ENCODE measurements around the gene SFXN3. TPM values are rescaled to one million over a fixed set of nuclear protein-coding genes. Genes with fewer than 3 reads are reported as not detected.

SFXN3 gene
- total RNA-seq, 1 donor from 2014 or later: 16.1 TPM

DNA sequence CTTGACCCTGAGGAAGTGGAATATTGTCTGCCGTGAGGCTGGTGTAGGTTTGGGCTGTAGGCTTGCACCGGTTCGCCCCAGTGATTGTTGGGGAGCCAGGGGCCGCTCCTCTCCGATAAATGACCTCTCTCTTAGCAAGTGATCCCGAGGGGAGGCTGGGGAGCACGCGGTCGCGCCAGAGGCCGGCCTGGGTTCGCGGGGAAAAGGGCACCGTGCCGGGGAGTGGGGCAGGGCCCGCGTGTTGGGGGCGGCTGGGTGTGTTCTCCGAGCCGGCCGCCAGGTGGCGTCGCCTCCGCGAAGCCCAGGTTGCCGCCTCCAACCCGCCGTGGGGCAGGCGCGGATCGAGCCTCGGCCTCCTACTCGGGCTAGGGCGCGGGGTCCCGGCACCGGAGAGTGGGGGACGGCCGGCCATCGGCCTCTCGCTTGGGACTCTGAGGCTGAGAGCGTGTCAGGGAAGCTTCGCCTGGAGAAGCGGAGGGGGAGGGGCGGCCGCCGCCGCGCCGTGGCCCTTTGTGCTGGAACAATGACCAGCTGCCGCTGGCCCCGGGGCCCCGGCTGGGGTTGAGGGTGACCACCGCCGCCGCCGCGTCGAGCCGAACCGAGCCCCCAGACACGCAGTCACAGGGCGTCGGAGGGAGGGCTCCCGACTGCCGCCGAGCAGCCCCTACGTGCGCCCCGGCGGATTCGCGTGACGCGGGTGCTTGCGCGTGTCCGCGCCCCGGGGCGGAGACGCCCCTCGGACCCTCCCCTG is 31.9 kb upstream of the SFXN3 start:
- DNase-seq (ENCODE audit: low read depth) (peak; percentile 34), FAIRE-seq (no peak)
- peak overlapping the region; percentile 97 for H3K4me3 ChIP-seq (ENCODE audit: low read depth, low read length)
- H3K27me3 ChIP-seq (ENCODE audit: control insufficient read depth, insufficient read depth, low read length): no peaks in the 10 kb centered on the region
- H3K36me3 ChIP-seq (ENCODE audit: control insufficient read depth, insufficient read depth, low read length): peaks cover 15% of the 10 kb centered on the region
- TF ChIP-seq CTCF (IDR thresholded peaks at IDR 0.05; ENCODE audit: insufficient read depth, low read length, severe bottlenecking): peak; percentile 93

DNA sequence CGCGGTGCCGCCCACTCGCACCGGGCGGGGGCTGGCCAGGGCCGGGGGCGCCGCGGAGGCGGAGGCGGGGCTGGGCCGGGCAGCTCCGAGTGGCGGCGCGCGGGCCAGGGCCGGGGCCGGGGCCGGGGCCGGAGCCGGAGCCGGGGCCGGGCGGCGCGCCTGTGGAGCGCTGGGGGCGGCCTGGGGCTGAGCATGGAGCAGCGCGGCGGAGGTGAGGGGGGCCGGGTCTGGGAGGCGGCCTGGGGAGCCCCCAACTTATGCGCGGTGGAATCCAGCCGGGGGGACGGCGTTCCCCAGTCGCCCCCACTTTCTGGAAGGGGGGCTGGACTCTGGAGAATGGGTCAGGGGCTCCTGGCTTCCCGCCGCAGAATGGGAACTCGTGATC is 31.3 kb upstream of the SFXN3 start, which contains the start of gene LZTS2:
Gene LZTS2, plus strand, starts transcription at position 67 of the 385 bp plus-strand sequence. CDS start 2,731 bp downstream, outside the sequence.
- FAIRE-seq (no peak), DNase-seq (ENCODE audit: low read depth) (no peak)

GRCh38 chr10:101000127-101000914 is 30.7 kb upstream of the SFXN3 start:
- Histone ChIP-seq H3K27me3 (ENCODE audit: control insufficient read depth, insufficient read depth, low read length) (no peaks in the 10 kb centered on the region), H3K36me3 (ENCODE audit: control insufficient read depth, insufficient read depth, low read length) (peaks cover 16% of the 10 kb centered on the region), H3K4me3 (ENCODE audit: low read depth, low read length) (peak overlapping the region; percentile 97)
- no peak for DNase-seq (ENCODE audit: low read depth)
- TF ChIP-seq CTCF (IDR thresholded peaks at IDR 0.05; ENCODE audit: insufficient read depth, low read length, severe bottlenecking): no peak
- no peak for FAIRE-seq

More for the DNA sequence above, 31.3 kb upstream of the SFXN3 start, which contains the start of gene LZTS2:
- H3K4me3 ChIP-seq (ENCODE audit: low read depth, low read length): peak within 1 kb of the TSS; percentile 97
- no peak for TF ChIP-seq CTCF (IDR thresholded peaks at IDR 0.05; ENCODE audit: insufficient read depth, low read length, severe bottlenecking)
- peaks cover 13% of the 10 kb centered on the region for H3K36me3 ChIP-seq (ENCODE audit: control insufficient read depth, insufficient read depth, low read length)
- no peaks in the 10 kb centered on the region for H3K27me3 ChIP-seq (ENCODE audit: control insufficient read depth, insufficient read depth, low read length)

DNA sequence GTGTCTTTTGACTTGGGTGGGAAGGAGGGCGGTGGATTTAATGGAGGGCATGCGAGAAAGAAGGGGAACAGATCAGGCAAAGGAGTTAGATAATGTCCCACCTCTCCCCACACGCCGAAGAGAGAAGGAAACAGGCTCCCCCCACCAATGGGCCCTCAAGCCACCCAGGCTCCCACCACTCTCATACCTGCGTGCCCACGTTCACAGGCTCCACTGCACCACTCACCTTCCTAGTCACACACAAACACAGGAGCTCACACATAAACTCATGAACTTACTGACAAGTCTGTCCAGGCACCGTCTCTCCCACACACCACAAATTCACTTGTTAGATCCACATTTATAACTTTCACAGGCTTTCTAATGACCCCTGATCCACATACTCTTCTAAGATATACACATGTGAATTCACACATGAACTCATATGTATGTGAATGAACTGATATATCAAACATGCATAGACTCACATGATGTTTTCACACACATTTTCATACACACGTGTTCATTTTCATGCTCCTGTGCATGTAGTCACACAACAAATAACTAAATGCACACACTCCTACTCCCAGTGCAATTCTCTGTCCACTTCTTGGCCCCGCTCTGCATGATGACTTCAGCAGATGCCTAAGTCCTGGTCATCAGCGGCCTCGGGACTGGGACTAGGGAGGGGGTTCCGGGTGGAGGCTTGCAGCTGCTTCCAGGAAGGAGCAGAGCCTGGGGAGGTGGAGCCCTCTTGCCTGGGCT is 29.9 kb upstream of the SFXN3 start:
- H3K27me3 ChIP-seq (ENCODE audit: control insufficient read depth, insufficient read depth, low read length): no peaks in the 10 kb centered on the region
- peak overlapping the region; percentile 97 for H3K4me3 ChIP-seq (ENCODE audit: low read depth, low read length)
- FAIRE-seq (peak; percentile 23), DNase-seq (ENCODE audit: low read depth) (peak; percentile 63)
- peaks cover 21% of the 10 kb centered on the region for H3K36me3 ChIP-seq (ENCODE audit: control insufficient read depth, insufficient read depth, low read length)
- no peak for TF ChIP-seq CTCF (IDR thresholded peaks at IDR 0.05; ENCODE audit: insufficient read depth, low read length, severe bottlenecking)

- DNase-seq (ENCODE audit: low read depth) (no peak), FAIRE-seq (no peak)
- Histone ChIP-seq H3K4me3 (ENCODE audit: low read depth, low read length) (no peak overlapping the region), H3K36me3 (ENCODE audit: control insufficient read depth, insufficient read depth, low read length) (peaks cover 21% of the 10 kb centered on the region), H3K27me3 (ENCODE audit: control insufficient read depth, insufficient read depth, low read length) (no peaks in the 10 kb centered on the region)
- no peak for TF ChIP-seq CTCF (IDR thresholded peaks at IDR 0.05; ENCODE audit: insufficient read depth, low read length, severe bottlenecking)
These were observed 29.4 kb upstream of the SFXN3 start for GRCh38 chr10:101001659-101002035.

Data from bronchial epithelial cell (primary cell).